Smooth muscle cell (in vitro differentiated cells): ENCODE measurements around the gene SH3BGRL. TPM values are rescaled to one million over a fixed set of nuclear protein-coding genes. Genes with fewer than 3 reads are reported as not detected.

Experiments
- DNase-seq: peaks from one replicate; lab custom pipeline; 2025; ENCODE audit not compliant: unreplicated experiment; lab: John Stamatoyannopoulos, UW
- H2AFZ ChIP-seq: fragments of 200-600 bp; sonication (generic); 2 replicates; pipeline ENCODE4 v1.6.0; 2016; ENCODE audit warnings: antibody characterized with exemption, low read depth, mild to moderate bottlenecking
- H3F3A ChIP-seq: fragments of 200-600 bp; sonication (generic); 2 replicates; pipeline ENCODE4 v1.6.0; 2017; ENCODE audit warnings: antibody characterized with exemption, low read depth
- H3K27ac ChIP-seq: fragments of 200-600 bp; sonication (generic); 2 replicates; pipeline ENCODE4 v1.5.1; 2016; ENCODE audit warnings: low read depth, mild to moderate bottlenecking
- H3K27me3 ChIP-seq: fragments of 200-600 bp; sonication (generic); 2 replicates; pipeline ENCODE4 v1.6.1; 2016; ENCODE audit warnings: low read depth, mild to moderate bottlenecking
- H3K36me3 ChIP-seq: fragments of 200-600 bp; sonication (generic); 2 replicates; pipeline ENCODE4 v1.5.1; 2016; ENCODE audit warnings: low read depth
- H3K4me1 ChIP-seq: fragments of 200-600 bp; sonication (generic); 2 replicates; pipeline ENCODE4 v1.5.1; 2016; ENCODE audit warnings: low read depth
- H3K4me2 ChIP-seq: fragments of 200-600 bp; sonication (generic); 2 replicates; pipeline ENCODE4 v1.6.0; 2016; ENCODE audit warnings: mild to moderate bottlenecking
- H3K4me3 ChIP-seq: fragments of 200-600 bp; sonication (generic); 2 replicates; pipeline ENCODE4 v1.5.1; 2016; ENCODE audit warnings: mild to moderate bottlenecking
- H3K79me2 ChIP-seq: fragments of 200-600 bp; sonication (generic); 2 replicates; pipeline ENCODE4 v1.6.0; 2016; ENCODE audit warnings: low read depth, mild to moderate bottlenecking
- H3K9ac ChIP-seq: fragments of 200-600 bp; sonication (generic); 2 replicates; pipeline ENCODE4 v1.6.0; 2016; ENCODE audit warnings: low read depth
- H3K9me3 ChIP-seq: fragments of 200-600 bp; sonication (generic); replicated peaks from 2 replicates; pipeline ENCODE4 v1.5.1; 2016; ENCODE audit warnings: low read depth
- H4K20me1 ChIP-seq: fragments of 200-600 bp; sonication (generic); 2 replicates; pipeline ENCODE4 v1.6.0; 2016; ENCODE audit warnings: low read depth
- WGBS: methylation state at CpG from one replicate; pipeline ENCODE4 v1.1.7; 2016; ENCODE audit warnings: low lambda C conversion rate; 5-methylcytosine and 5-hydroxymethylcytosine counted together
- polyA plus RNA-seq: library from polyadenylated mRNA; unstranded; fragments of >200 nt; fragmentation: Nextera tagmentation; extraction: Ambion mirVana; gene quantifications from 2 replicates; pipeline ENCODE4 v1.2.1, GENCODE V29; 2016
- total RNA-seq: library from RNA; depleted of rRNA; stranded (reverse); fragments of >200 nt; gene quantifications from 2 replicates; pipeline ENCODE4 v1.2.3, GENCODE V29; 2014
- TF ChIP-seq, protein P1 (sequence below): fragments of 200-600 bp; sonication (generic); IDR thresholded peaks from 2 replicates; pipeline ENCODE4 v1.5.1; 2017; ENCODE audit warnings: borderline replicate concordance, mild to moderate bottlenecking, antibody characterized with exemption; ENCODE audit not compliant: insufficient read depth, poor library complexity, severe bottlenecking

SH3BGRL gene
- total and polyA plus RNA-seq, 2 experiments from 2014 or later, result 143 to 196 TPM

GRCh38 chrX:81202943-81203342 is 1.0 kb downstream of the SH3BGRL start:
- no peak for DNase-seq
- Histone ChIP-seq H3K4me2 (peak overlapping the region; percentile 82), H3F3A (no peaks in the 10 kb centered on the region), H3K4me1 (no peaks in the 10 kb centered on the region), H3K79me2 (peaks cover 54% of the 10 kb centered on the region), H3K4me3 (peak overlapping the region; percentile 70), H2AFZ (peak overlapping the region; percentile 81), H3K36me3 (no peaks in the 10 kb centered on the region), H3K27ac (no peak overlapping the region), H3K27me3 (no peaks in the 10 kb centered on the region), H3K9ac (peak overlapping the region; percentile 41), H4K20me1 (no peaks in the 10 kb centered on the region), H3K9me3 (no peaks in the 10 kb centered on the region)
- 42% methylated on average over 1 of the region's 1 CpG for WGBS
- TF ChIP-seq, protein P1, sequence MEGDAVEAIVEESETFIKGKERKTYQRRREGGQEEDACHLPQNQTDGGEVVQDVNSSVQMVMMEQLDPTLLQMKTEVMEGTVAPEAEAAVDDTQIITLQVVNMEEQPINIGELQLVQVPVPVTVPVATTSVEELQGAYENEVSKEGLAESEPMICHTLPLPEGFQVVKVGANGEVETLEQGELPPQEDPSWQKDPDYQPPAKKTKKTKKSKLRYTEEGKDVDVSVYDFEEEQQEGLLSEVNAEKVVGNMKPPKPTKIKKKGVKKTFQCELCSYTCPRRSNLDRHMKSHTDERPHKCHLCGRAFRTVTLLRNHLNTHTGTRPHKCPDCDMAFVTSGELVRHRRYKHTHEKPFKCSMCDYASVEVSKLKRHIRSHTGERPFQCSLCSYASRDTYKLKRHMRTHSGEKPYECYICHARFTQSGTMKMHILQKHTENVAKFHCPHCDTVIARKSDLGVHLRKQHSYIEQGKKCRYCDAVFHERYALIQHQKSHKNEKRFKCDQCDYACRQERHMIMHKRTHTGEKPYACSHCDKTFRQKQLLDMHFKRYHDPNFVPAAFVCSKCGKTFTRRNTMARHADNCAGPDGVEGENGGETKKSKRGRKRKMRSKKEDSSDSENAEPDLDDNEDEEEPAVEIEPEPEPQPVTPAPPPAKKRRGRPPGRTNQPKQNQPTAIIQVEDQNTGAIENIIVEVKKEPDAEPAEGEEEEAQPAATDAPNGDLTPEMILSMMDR, result no peak

DNA sequence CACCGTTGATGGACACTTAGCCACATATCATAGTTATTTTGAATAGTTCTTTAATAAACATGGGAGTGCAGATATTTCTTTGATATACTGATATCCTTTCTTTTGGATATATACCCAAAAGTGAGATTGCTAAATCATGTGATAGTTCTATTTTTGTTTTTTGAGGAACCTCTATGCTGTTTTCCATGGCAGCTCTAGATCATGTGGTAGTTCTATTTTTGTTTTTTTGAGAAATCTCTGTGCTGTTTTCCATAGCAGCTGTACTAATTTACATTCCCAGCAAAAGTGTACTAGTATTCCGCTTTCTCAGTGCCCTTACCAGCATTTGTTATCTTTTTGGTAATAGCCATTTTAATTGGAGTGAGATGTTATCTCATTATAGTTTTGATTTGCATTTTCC is 3.6 kb downstream of the SH3BGRL start:
- Histone ChIP-seq H3K27me3 (no peaks in the 10 kb centered on the region), H2AFZ (no peak overlapping the region), H3K4me3 (no peak overlapping the region), H3F3A (no peaks in the 10 kb centered on the region), H3K27ac (no peak overlapping the region), H3K4me1 (no peaks in the 10 kb centered on the region), H3K9me3 (no peaks in the 10 kb centered on the region), H3K36me3 (no peaks in the 10 kb centered on the region), H3K9ac (no peak overlapping the region), H3K4me2 (no peak overlapping the region), H4K20me1 (no peaks in the 10 kb centered on the region), H3K79me2 (peaks cover 62% of the 10 kb centered on the region)
- no peak for DNase-seq
- TF ChIP-seq, protein P1, result no peak
- 82% methylated on average over 2 of the region's 2 CpGs for WGBS

GRCh38 chrX:81206476-81206875 is 4.6 kb downstream of the SH3BGRL start:
- Histone ChIP-seq H3K4me3 (no peak overlapping the region), H3K36me3 (no peaks in the 10 kb centered on the region), H2AFZ (no peak overlapping the region), H3F3A (no peaks in the 10 kb centered on the region), H3K9ac (no peak overlapping the region), H3K27me3 (no peaks in the 10 kb centered on the region), H3K27ac (no peak overlapping the region), H3K4me2 (no peak overlapping the region), H3K9me3 (no peaks in the 10 kb centered on the region), H3K4me1 (no peaks in the 10 kb centered on the region), H4K20me1 (no peaks in the 10 kb centered on the region), H3K79me2 (peaks cover 67% of the 10 kb centered on the region)
- no peak for DNase-seq
- TF ChIP-seq, protein P1, result no peak
- WGBS, result 54% methylated on average over 1 of the region's 1 CpG

DNA sequence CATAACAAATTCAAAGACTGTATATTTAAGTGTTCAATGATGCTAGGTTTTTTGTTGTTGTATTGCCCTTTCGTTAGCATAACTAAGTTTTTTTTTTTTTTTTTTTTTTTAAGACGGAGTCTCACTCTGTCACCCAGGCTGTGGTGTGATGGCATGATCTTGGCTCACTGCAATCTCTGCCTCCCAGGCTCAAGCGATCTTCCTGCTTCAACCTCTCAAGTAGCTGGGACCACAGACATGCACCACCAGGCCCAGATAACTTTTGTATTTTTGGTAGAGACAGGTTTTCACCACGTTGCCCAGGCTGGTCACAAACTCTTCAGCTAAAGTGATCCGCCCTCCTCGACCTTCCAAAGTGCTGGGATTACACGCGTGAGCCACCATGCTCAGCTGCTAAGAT is 7.0 kb downstream of the SH3BGRL start:
- Histone ChIP-seq H3K4me3 (no peak overlapping the region), H4K20me1 (no peaks in the 10 kb centered on the region), H3K9ac (no peak overlapping the region), H3K36me3 (no peaks in the 10 kb centered on the region), H3K9me3 (no peaks in the 10 kb centered on the region), H3K27ac (no peak overlapping the region), H3K27me3 (no peaks in the 10 kb centered on the region), H3F3A (no peaks in the 10 kb centered on the region), H3K79me2 (peaks cover 52% of the 10 kb centered on the region), H2AFZ (no peak overlapping the region), H3K4me1 (no peaks in the 10 kb centered on the region), H3K4me2 (no peak overlapping the region)
- WGBS, result 74% methylated on average over 8 of the region's 8 CpGs
- TF ChIP-seq, protein P1, result no peak
- DNase-seq, result no peak
